SK-N-SH (cell line): ENCODE measurements around the gene LDLRAP1. TPM values are rescaled to one million over a fixed set of nuclear protein-coding genes. Genes with fewer than 3 reads are reported as not detected.
A peak's percentile ranks its signal among the peaks of the same experiment; 100 is the strongest.

ENCODE experiments used
- CTCF ChIA-PET: fragments of 300-600, 350-600 bp; formaldehyde crosslinking; extraction: SDS; loops from one replicate; lab custom pipeline; 2021; lab: Yijun Ruan, JAX
- POLR2A ChIA-PET: fragments of 350-600 bp; sonication (Branson Sonifier 250); formaldehyde crosslinking; extraction: SDS; loops from one replicate; lab custom pipeline; 2020; ENCODE audit warnings: antibody characterized with exemption, inconsistent platforms; lab: Yijun Ruan, JAX
- DNase-seq: peaks from one replicate; pipeline ENCODE4 v3.0.0; 2012
- H2AFZ ChIP-seq: fragments of 200-600 bp; sonication (generic); 2 replicates; pipeline ENCODE4 v1.8.1; 2016; ENCODE audit warnings: antibody characterized with exemption, mild to moderate bottlenecking, low read depth
- H3F3A ChIP-seq: fragments of 200-600 bp; sonication (generic); replicated peaks from 2 replicates; pipeline ENCODE3; 2016; ENCODE audit warnings: antibody characterized with exemption, mild to moderate bottlenecking; ENCODE audit not compliant: insufficient read depth
- H3K27ac ChIP-seq, 2 experiments: fragments of 200-500 bp in 1 of 2; fragments of 200-600 bp in 1 of 2; sonication (Bioruptor generic) in 1 of 2; sonication (generic), shearing (Covaris generic) in 1 of 2; 2 replicates each; pipeline versions ENCODE4 v1.5.1 to v1.6.1; 2014 to 2016; ENCODE audit warnings: low read depth in 2 of 2, inconsistent platforms in 1 of 2, low read length in 1 of 2, mild to moderate bottlenecking in 1 of 2, mixed read lengths in 1 of 2
- H3K27me3 ChIP-seq: fragments of 200-600 bp; sonication (generic), shearing (Covaris generic); 2 replicates; pipeline ENCODE4 v1.6.1; 2016; ENCODE audit warnings: mixed run types; ENCODE audit not compliant: insufficient read depth
- H3K36me3 ChIP-seq, 2 experiments: fragments of 200-500 bp in 1 of 2; fragments of 200-600 bp in 1 of 2; sonication (Bioruptor generic) in 1 of 2; sonication (generic) in 1 of 2; replicated peaks in 1 of 2; 2 replicates each; pipeline versions ENCODE3 to v1.5.1; 2014 to 2016; ENCODE audit warnings: low read length in 1 of 2, mild to moderate bottlenecking in 1 of 2; ENCODE audit not compliant: insufficient read depth in 2 of 2, control insufficient read depth in 1 of 2
- H3K4me1 ChIP-seq, 2 experiments: fragments of 200-500 bp in 1 of 2; fragments of 200-600 bp in 1 of 2; sonication (Bioruptor generic) in 1 of 2; sonication (generic), shearing (Covaris generic) in 1 of 2; 2 replicates each; pipeline versions ENCODE4 v1.5.1 to v1.6.1; 2014 to 2016; ENCODE audit warnings: low read depth in 1 of 2, low read length in 1 of 2, mixed run types in 1 of 2; ENCODE audit not compliant: insufficient read depth in 2 of 2, control insufficient read depth in 1 of 2
- H3K4me2 ChIP-seq: fragments of 200-600 bp; sonication (generic), shearing (Covaris generic); 2 replicates; pipeline ENCODE4 v1.6.1; 2017; ENCODE audit warnings: mixed run types
- H3K4me3 ChIP-seq, 2 experiments: fragments of 200-500 bp in 1 of 2; fragments of 200-600 bp in 1 of 2; sonication (Bioruptor generic) in 1 of 2; sonication (generic), shearing (Covaris generic) in 1 of 2; 2 replicates each; pipeline versions ENCODE4 v1.5.1 to v1.8.1; 2014 to 2016; ENCODE audit warnings: low read depth in 2 of 2, inconsistent platforms in 1 of 2, low read length in 1 of 2, mild to moderate bottlenecking in 1 of 2, mixed read lengths in 1 of 2, moderate library complexity in 1 of 2
- H3K79me2 ChIP-seq: fragments of 200-600 bp; sonication (generic); 2 replicates; pipeline ENCODE4 v1.8.1; 2017; ENCODE audit warnings: mild to moderate bottlenecking; ENCODE audit not compliant: insufficient read depth
- H3K9ac ChIP-seq: fragments of 200-600 bp; sonication (generic); 2 replicates; pipeline ENCODE4 v1.6.1; 2017; ENCODE audit warnings: mixed run types
- H3K9me2 ChIP-seq: fragments of 200-600 bp; sonication (generic); 2 replicates; pipeline ENCODE4 v1.6.1; 2017; ENCODE audit warnings: mixed run types
- H3K9me3 ChIP-seq: fragments of 200-600 bp; sonication (generic); 2 replicates; pipeline ENCODE4 v1.6.1; 2017; ENCODE audit warnings: mixed run types, mild to moderate bottlenecking, moderate library complexity
- H4K20me1 ChIP-seq: fragments of 200-600 bp; sonication (generic); 2 replicates; pipeline ENCODE4 v1.6.1; 2017; ENCODE audit warnings: mild to moderate bottlenecking, mixed run types; ENCODE audit not compliant: insufficient read depth
- CTCF ChIP-seq: fragments of 200-600 bp; sonication (generic); IDR thresholded peaks from 2 replicates; pipeline ENCODE4 v1.6.1; 2017; ENCODE audit warnings: antibody characterized with exemption, mild to moderate bottlenecking, moderate library complexity
- ELF1 ChIP-seq: IDR thresholded peaks from 2 replicates; pipeline ENCODE4 v1.4.0; 2012
- FOXJ3 ChIP-seq: sonication (generic); formaldehyde crosslinking; IDR thresholded peaks from 2 replicates; pipeline ENCODE4 v1.5.1; 2020; ENCODE audit warnings: mild to moderate bottlenecking, missing genetic modification reagents
- FOXM1 ChIP-seq: IDR thresholded peaks from 2 replicates; pipeline ENCODE4 v1.4.0; 2012; ENCODE audit warnings: low read depth, mild to moderate bottlenecking
- GABPA ChIP-seq: IDR thresholded peaks from 2 replicates; pipeline ENCODE4 v1.4.0; 2012; ENCODE audit warnings: low read depth, mild to moderate bottlenecking
- GATA2 ChIP-seq: sonication (generic); formaldehyde crosslinking; IDR thresholded peaks from 2 replicates; pipeline ENCODE4 v1.5.0; 2020; ENCODE audit warnings: mild to moderate bottlenecking, missing genetic modification reagents
- IRF3 ChIP-seq: fragments of 150-350 bp; IDR thresholded peaks from 2 replicates; pipeline ENCODE4 v1.6.1; 2016; ENCODE audit warnings: mild to moderate bottlenecking, low read depth, low read length
- JUND ChIP-seq: IDR thresholded peaks from 2 replicates; pipeline ENCODE4 v1.4.0; 2012
- MAX ChIP-seq: IDR thresholded peaks from 2 replicates; pipeline ENCODE4 v1.4.0; 2012; ENCODE audit warnings: low read depth
- MXI1 ChIP-seq: IDR thresholded peaks from 2 replicates; pipeline ENCODE4 v1.6.1; 2012; ENCODE audit warnings: mild to moderate bottlenecking, low read depth, low read length, improper control_type of control experiment
- NFIC ChIP-seq: IDR thresholded peaks from 2 replicates; pipeline ENCODE4 v1.4.0; 2012; ENCODE audit warnings: borderline replicate concordance
- NRF1 ChIP-seq: IDR thresholded peaks from 2 replicates; pipeline ENCODE4 v1.6.1; 2012; ENCODE audit warnings: low read depth, mild to moderate bottlenecking, low read length
- RAD21 ChIP-seq: IDR thresholded peaks from 2 replicates; pipeline ENCODE4 v1.6.1; 2012; ENCODE audit warnings: mild to moderate bottlenecking, low read length
- REST ChIP-seq: IDR thresholded peaks from 2 replicates; pipeline ENCODE4 v1.6.1; 2012; ENCODE audit warnings: mild to moderate bottlenecking, low read depth, low read length, moderate library complexity
- SMC3 ChIP-seq: IDR thresholded peaks from 2 replicates; pipeline ENCODE4 v1.6.1; 2012; ENCODE audit warnings: low read depth, low read length, improper control_type of control experiment
- TCF12 ChIP-seq: IDR thresholded peaks from 2 replicates; pipeline ENCODE4 v1.4.0; 2012
- USF2 ChIP-seq: fragments of 150-350 bp; IDR thresholded peaks from 2 replicates; pipeline ENCODE4 v1.6.1; 2017; ENCODE audit warnings: antibody characterized with exemption, low read length, low read depth, borderline replicate concordance
- WGBS: methylation state at CpG from one replicate; pipeline ENCODE4 v1.1.6; 2017; ENCODE audit warnings: low lambda C conversion rate; 5-methylcytosine and 5-hydroxymethylcytosine counted together
- polyA plus RNA-seq, 3 experiments: library from polyadenylated mRNA; depleted of rRNA; stranded (reverse); fragments of >200 nt; gene quantifications; 2 replicates each; pipeline ENCODE4 v1.2.3, GENCODE V29; 2012

LDLRAP1 gene
- polyA plus RNA-seq, 1 of the 3 experiments (the other 2 are of a cell fraction), result 19.1 TPM

- H3K4me2 ChIP-seq, result no peak overlapping the region
- H3K27ac ChIP-seq, result no peak overlapping the region
- H3K9me3 ChIP-seq, result no peaks in the 10 kb centered on the region
- no peaks in the 10 kb centered on the region for H3K27me3 ChIP-seq
- no peaks in the 10 kb centered on the region for H3K79me2 ChIP-seq
- WGBS, result 47% methylated on average over 16 of the region's 18 CpGs
- no peak for TF ChIP-seq MXI1
- peak; percentile 61 for TF ChIP-seq CTCF
- TF ChIP-seq SMC3, result peak; percentile 22; the same call in 1 of the 2 replicates
- no peak for TF ChIP-seq IRF3
- TF ChIP-seq RAD21, result peak; percentile 38
- TF ChIP-seq JUND, result no peak
- TF ChIP-seq GATA2, result no peak
- no peaks in the 10 kb centered on the region for H3K9me2 ChIP-seq
- no peaks in the 10 kb centered on the region for H3K36me3 ChIP-seq
- H3K9ac ChIP-seq, result no peak overlapping the region
- ChIA-PET CTCF (interaction anchor here (0.6 to 3.0 kb wide), 31 partner anchors 8 to 235 kb away, joined by 3 to 50 read pairs (median 4); partner anchors contain the start of gene SELENON), POLR2A (no interaction called here)
- DNase-seq, result peak; percentile 85
- H3K4me3 ChIP-seq, result no peak overlapping the region
- H2AFZ ChIP-seq, result no peak overlapping the region
- peaks cover 7% of the 10 kb centered on the region for H3F3A ChIP-seq
- no peaks in the 10 kb centered on the region for H4K20me1 ChIP-seq
- peaks cover 9 to 11% of the 10 kb centered on the region in 2 experiments; a peak in 3 of 4 replicates for H3K4me1 ChIP-seq
These were observed 29.5 kb downstream of the LDLRAP1 start for GRCh38 chr1:25572708-25573590.

- H3F3A ChIP-seq, result peaks cover 2% of the 10 kb centered on the region
- WGBS, result 46% methylated on average over 5 of the region's 9 CpGs
- H3K9me2 ChIP-seq, result no peaks in the 10 kb centered on the region
- no peak for TF ChIP-seq SMC3
- no peak for TF ChIP-seq NRF1
- TF ChIP-seq MAX, result no peak
- no peak for TF ChIP-seq NFIC
- no peak for TF ChIP-seq USF2
- TF ChIP-seq REST, result no peak
- TF ChIP-seq JUND, result no peak
- no peak for TF ChIP-seq ELF1
- no peak for TF ChIP-seq TCF12
- TF ChIP-seq FOXJ3 (CRISPR knock-in tag), result no peak
- TF ChIP-seq FOXM1, result no peak
- no peak for TF ChIP-seq GABPA
- no peak overlapping the region for H3K4me3 ChIP-seq
- POLR2A ChIA-PET, result no interaction called here
- H3K4me1 ChIP-seq, result peaks cover 9 to 10% of the 10 kb centered on the region in 2 experiments; a peak in 3 of 4 replicates
- no peaks in the 10 kb centered on the region for H3K79me2 ChIP-seq
- H3K4me2 ChIP-seq, result no peak overlapping the region
- no peak for DNase-seq
- no peaks in the 10 kb centered on the region for H3K9me3 ChIP-seq
- no peak overlapping the region for H3K9ac ChIP-seq
- no peak overlapping the region for H3K27ac ChIP-seq
- no peak overlapping the region for H2AFZ ChIP-seq
- CTCF ChIA-PET, result interaction anchor here (0.8 to 3.0 kb wide), 15 partner anchors 8 to 198 kb away, joined by 3 to 50 read pairs (median 5); no protein-coding TSS in a partner anchor
- H3K27me3 ChIP-seq, result no peaks in the 10 kb centered on the region
- no peaks in the 10 kb centered on the region for H4K20me1 ChIP-seq
- H3K36me3 ChIP-seq, result no peaks in the 10 kb centered on the region
These were observed 30.2 kb downstream of the LDLRAP1 start for GRCh38 chr1:25573591-25573930.
